ENCODE measurements around the gene ADRB1. TPM values are rescaled to one million over a fixed set of nuclear protein-coding genes. Genes with fewer than 3 reads are reported as not detected.

The ADRB1 gene
- total RNA-seq, 1 experiment from 2014 or later, result not detected

DNA sequence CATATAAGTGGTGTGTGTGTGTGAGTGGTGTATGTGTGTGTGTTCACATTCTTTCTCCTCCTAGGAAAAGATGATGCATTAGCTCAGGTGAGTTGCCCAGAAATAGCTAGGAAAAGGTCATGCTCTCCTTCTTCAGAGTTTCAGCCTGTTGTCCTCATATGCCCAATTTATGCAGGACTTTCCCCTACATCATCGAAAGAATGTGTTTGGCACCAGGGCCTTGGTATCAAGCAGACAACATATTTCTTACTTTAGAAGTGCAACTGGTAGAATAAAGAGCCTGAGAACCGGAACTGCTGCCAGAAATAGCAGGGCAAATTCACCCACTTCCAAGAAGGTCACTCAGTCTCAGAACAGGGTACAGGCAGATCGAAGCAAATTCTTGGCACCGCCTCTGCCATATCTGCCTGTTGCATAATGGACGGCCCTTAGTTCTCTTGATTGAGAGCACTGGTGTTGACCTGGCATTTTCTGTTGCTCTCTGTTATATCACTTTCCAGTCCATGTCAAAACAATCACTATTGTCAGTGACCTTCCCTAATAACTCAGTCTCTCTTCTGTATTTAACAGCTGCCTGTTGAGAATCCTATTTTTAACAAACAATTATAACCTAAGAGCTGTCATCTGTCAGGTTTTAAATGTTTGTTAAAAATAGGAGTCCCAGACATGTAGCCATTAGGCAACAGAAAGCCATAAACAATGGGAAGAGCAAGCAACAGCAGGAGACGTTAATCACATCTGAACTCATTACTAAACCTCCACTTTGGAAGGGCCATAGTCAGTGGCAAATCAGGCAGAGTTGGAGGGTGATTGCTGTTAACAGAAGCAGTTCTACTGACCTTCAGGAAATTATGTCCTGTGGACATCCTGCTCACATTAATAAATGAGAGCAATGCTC lies 20.7 kb downstream of the ADRB1 start:
- H3K9me3 ChIP-seq, result no peaks in the 10 kb centered on the region
- H3K27me3 ChIP-seq, result no peaks in the 10 kb centered on the region
- no peak for DNase-seq
- H3K4me3 ChIP-seq, result no peak overlapping the region
- no peaks in the 10 kb centered on the region for H3K36me3 ChIP-seq

DNA sequence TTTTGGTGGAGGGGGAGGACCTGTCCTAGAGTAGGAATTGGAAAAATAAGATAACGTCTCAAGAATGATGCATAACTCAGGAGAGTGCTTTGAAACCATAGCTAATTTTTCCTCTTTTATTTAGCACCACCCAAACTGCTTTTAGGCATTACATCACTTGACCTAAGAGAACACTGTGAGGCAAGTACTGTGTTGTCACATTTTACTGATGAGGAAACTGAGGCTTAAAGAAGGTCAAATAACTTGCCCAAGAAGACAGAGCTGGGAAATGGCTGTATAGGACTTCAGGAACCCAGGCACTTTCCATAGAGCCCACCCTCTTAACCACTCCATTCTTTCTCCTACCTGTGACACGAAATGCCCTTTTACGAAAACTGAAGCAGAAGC lies 21.4 kb downstream of the ADRB1 start:
- Histone ChIP-seq H3K36me3 (no peaks in the 10 kb centered on the region), H3K9me3 (no peaks in the 10 kb centered on the region), H3K27me3 (no peaks in the 10 kb centered on the region), H3K4me3 (no peak overlapping the region)
- DNase-seq, result no peak

DNA sequence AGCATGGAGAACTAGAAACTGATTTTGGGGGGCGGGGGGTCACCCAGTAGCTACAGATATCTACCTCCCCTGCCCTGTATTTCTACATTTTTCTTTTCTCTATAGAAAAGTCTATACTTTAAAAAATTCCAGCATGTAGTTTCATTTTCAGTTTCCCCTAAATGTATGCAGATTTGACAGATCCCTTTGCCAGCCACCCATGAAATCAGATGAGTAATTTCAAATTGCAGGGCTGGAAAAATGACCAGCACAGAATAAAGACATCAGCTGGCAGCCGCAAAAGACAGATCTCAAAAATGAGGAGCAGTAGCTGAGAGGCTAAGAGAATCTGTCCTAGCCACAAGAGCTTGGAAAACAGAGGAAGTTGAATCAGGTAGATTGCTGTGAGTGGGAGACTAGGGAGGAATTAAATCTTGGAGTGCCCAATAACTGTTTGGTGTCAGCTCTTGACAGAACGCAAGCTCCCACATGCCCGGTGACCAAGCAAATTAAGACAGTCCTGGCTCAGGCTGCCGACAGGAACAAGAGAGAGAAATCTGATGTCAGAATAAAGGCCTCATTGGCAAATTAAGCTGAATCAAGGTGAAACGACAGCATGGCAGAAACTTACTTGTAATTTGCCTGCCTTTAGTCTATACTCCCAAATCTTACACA lies 24.5 kb downstream of the ADRB1 start:
- no peaks in the 10 kb centered on the region for H3K27me3 ChIP-seq
- H3K36me3 ChIP-seq, result no peaks in the 10 kb centered on the region
- no peak for DNase-seq
- no peaks in the 10 kb centered on the region for H3K9me3 ChIP-seq
- peak overlapping the region; percentile 20; the same call in 1 of the 2 replicates for H3K4me3 ChIP-seq

DNA sequence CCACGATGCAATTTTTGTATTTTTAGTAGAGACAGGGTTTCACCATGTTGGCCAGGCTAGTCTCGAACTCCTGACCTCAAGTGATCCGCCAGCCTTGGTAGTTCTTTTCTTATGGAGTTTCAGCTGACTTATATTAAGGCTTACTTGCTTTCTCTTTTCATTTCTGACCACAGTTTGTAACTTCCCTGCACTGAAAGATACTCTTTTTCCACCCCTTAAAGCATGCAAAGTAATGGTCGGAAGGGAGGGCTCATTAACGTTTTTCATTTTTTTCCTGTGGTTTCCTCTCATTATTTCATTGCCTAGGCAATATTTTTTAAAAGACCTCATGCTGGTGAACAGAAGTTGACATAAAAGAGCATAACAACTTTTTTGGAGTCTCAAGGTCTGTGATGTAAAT lies 27.0 kb downstream of the ADRB1 start:
- Histone ChIP-seq H3K9me3 (no peaks in the 10 kb centered on the region), H3K27me3 (no peaks in the 10 kb centered on the region), H3K4me3 (no peak overlapping the region), H3K36me3 (no peaks in the 10 kb centered on the region)
- DNase-seq, result no peak

DNA sequence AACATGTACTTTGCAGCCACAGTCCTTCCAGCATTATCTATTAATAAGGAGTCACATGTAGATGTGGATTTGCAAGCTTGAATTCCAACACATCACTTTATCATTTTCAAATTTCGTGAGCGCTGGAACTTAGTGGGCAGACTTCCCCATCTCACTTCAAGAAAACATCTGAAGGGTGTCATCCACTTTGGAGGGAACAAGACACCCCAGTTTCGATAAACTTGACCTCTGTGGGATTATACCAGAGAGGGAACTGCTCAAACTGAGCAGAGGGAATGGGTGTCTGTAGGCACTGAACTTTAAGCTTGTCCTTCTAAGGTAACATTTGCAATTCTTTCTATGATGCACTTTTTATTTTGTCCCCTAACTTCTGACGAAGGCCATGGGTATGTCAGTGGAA lies 27.5 kb downstream of the ADRB1 start:
- H3K36me3 ChIP-seq, result no peaks in the 10 kb centered on the region
- H3K9me3 ChIP-seq, result no peaks in the 10 kb centered on the region
- no peak for DNase-seq
- no peaks in the 10 kb centered on the region for H3K27me3 ChIP-seq
- no peak overlapping the region for H3K4me3 ChIP-seq

DNA sequence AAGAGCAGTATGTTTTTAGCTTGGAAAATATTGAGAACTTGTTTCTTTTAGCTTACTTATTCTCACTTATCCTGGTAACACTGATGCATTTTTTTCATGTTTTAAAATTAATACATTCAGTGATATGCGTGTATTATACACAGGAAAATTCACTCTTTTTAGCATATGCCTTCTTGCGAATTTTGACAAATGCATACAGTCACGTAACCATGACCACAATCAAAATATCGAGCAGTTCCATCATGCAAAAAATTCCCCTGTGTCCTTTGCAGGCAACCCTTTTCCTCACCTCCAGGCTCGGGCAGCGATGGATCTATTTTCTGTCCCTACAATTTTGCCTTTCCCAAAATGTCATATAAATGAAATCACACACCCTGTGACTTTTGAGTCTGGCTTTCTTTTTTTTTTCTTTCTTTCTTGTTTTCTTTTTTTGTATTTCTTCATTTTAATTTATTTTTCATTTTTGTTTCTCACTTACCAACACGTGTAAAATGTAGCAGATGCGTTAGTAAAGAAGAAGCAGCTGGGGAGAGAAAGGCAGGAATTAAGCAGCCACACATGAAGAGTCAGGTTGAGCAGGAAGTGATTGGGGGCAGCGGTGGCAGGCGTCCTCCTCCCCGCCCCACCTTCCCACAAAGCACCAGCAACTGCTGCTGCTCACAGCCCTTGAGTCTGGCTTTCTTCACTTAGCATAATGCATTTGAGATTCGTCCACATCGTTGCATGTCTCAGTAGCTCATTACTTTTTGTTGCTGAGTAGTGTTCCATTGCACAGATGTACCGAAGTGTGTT lies 29.9 kb downstream of the ADRB1 start:
- DNase-seq, result no peak
- Histone ChIP-seq H3K9me3 (no peaks in the 10 kb centered on the region), H3K4me3 (no peak overlapping the region), H3K27me3 (no peaks in the 10 kb centered on the region), H3K36me3 (no peaks in the 10 kb centered on the region)

DNA sequence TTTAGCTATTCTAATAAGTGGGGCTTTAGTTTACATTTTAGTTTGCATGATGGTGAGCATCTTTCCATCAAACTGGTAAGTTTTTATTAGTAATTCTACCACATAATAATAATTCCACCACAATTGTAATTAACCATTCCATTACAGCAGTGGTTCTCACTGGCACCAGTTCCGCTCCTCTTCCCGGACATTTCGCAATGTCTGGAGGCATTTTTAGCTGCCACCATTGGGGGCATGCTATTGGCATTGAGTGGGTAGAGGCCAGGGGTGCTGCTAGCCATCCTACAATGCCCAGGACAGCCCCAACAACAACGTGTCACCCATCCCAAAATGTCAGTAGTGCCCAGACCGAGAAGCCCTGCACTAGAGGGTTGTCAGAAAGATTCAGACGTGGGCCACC lies 31.4 kb downstream of the ADRB1 start:
- Histone ChIP-seq H3K9me3 (no peaks in the 10 kb centered on the region), H3K4me3 (no peak overlapping the region), H3K27me3 (no peaks in the 10 kb centered on the region), H3K36me3 (no peaks in the 10 kb centered on the region)
- DNase-seq, result no peak

DNA sequence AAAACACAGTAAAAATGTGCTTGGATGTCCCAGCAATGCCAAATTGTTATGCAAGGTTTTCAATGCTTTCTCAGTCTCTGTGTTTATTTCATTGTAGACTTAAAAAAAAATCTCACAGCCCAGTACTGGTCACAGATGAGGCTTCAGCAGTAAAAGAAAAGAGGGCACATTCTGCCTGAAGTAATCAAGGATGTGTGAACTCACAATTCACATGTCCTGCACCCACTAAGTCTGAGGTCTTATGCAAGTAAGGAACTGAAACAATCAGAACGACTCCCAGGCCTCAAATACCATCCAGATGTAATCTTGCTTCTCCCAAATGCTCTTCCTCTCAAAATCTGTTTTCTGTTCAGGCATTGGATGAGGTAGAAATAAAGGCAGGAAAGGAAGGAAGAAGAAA lies 33.7 kb downstream of the ADRB1 start:
- DNase-seq, result no peak
- Histone ChIP-seq H3K4me3 (no peak overlapping the region), H3K9me3 (no peaks in the 10 kb centered on the region), H3K36me3 (no peaks in the 10 kb centered on the region), H3K27me3 (no peaks in the 10 kb centered on the region)

DNA sequence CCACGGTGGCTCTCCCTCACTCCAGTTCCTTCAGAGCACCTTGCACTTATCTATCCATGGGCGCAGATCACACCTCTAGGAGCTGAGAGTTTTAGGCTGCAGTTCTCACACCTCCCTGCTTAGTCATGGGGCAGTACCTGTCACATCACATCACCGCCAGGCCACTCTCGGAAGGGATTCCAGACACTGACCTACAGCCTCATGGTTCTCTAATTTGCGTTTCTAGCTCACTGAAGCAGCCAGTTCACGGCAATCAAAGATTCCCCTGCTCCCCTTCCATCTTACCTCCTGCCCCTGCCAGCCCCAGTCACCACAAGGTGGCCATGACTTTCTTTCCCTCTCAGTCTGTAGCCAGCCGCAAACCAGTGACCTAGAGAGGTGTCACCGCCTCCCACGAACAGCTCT lies 34.2 kb downstream of the ADRB1 start:
- Histone ChIP-seq H3K9me3 (no peaks in the 10 kb centered on the region), H3K36me3 (no peaks in the 10 kb centered on the region), H3K4me3 (no peak overlapping the region), H3K27me3 (no peaks in the 10 kb centered on the region)
- DNase-seq, result no peak

DNA sequence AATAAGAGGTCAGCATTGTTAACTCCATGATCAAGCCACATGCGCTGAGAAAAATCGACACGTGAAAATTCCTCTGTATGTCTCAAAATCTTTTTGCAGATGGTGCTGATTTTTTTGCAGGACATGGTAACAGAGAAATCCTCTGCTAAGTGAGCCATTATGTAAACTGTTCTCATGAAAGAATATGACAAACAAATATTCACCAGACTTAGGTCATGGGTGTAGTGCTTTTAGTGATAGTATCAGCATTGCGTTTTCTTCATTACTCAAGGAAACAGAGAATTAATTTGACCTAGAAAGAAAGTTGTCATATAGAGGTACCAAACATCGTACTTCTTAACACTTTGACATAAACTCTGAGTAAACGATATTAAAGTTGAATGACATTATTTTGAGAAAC lies 34.7 kb downstream of the ADRB1 start:
- Histone ChIP-seq H3K4me3 (no peak overlapping the region), H3K27me3 (no peaks in the 10 kb centered on the region), H3K9me3 (no peaks in the 10 kb centered on the region), H3K36me3 (no peaks in the 10 kb centered on the region)
- DNase-seq, result no peak

DNA sequence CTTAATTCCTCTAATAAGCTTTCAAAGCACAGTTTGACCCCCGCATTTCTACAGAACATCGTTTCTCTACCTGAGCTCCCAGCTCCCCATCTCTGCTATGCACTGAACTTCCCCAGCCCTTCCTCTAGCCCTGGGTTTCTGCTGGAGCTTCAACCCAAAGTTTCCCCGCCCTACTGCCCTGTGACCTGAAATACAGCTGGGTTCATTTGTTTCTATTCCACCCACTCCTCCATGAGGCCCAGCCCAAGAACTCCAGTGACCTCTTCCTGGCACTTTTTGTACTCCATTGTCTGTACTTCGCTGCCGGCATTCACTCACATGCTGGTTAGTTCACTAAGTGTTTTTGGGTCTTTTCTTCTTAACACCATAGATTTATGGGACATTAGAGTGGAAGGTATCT lies 35.8 kb downstream of the ADRB1 start:
- H3K9me3 ChIP-seq, result no peaks in the 10 kb centered on the region
- no peak for DNase-seq
- H3K4me3 ChIP-seq, result no peak overlapping the region
- no peaks in the 10 kb centered on the region for H3K27me3 ChIP-seq
- no peaks in the 10 kb centered on the region for H3K36me3 ChIP-seq

DNA sequence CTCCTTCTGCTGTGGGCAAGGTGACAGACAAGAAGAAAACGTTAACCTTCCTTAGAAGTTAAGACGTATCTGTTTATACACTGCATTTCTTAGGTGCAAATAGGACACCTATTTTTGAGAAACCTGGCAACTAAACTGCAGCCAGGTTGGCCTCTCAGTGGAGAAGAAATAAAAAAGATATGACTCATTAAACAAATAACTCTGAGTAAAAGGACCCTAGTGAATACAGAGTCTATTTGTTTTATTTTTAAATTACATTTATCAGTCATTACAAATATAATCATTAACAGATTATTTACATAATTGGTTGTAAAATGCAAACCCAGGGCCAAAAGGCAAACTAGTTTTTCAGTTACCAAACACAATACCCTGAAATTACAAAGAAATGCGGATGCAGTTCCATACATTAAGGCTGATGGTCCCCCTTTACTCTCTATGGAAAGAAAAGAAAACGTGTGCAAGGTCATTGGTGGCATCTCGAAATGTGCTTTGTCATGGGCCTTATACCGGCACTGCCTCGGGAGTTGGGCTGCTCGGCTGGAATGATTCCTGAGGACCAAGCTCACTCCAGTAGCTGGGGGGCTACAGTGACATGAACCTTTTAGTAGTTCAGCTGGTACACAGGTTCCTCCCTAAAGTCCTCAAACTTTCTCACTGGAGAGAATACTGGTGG lies 38.4 kb downstream of the ADRB1 start:
- Histone ChIP-seq H3K9me3 (no peaks in the 10 kb centered on the region), H3K36me3 (no peaks in the 10 kb centered on the region), H3K4me3 (no peak overlapping the region), H3K27me3 (no peaks in the 10 kb centered on the region)
- DNase-seq, result no peak

DNA sequence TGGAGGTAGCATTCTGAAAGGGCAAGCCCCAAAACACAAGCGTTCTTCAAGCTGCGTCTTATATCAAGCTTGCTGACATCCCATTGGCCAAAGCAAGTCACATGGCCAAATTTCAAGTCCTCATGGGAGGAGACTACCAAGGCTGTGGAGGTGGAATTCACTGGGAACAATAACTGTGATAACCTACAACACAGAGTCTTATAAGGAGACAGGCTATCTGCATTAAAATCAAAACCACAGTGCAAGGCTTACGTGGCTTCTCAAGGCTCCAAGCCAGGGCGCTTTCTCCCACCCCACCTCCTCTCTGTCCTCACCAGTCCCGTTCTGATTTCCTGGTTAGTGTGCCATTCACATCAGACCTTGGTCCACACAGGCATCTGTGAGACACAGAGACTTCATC lies 39.4 kb downstream of the ADRB1 start:
- Histone ChIP-seq H3K4me3 (no peak overlapping the region), H3K9me3 (no peaks in the 10 kb centered on the region), H3K27me3 (no peaks in the 10 kb centered on the region), H3K36me3 (no peaks in the 10 kb centered on the region)
- no peak for DNase-seq

DNA sequence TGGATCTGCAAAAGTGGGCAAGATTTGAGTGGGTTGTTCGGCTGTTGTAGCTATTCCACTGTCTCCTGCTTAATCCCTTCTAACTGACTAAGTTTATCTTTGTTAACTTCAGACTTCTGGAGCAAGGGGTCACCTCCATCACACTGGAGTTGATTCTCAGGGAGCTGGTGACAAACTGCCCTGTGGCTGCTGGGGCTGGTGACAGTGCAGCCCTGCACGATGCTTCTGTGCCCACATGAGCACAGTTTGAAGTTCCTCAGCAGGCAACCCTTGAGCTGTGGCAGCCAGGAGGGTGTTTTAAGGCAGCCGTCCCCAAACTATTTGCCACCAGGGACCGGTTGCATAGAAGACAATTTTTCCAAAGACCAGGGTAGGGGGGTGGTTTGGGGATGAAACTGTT lies 40.5 kb downstream of the ADRB1 start:
- no peaks in the 10 kb centered on the region for H3K9me3 ChIP-seq
- DNase-seq, result no peak
- H3K4me3 ChIP-seq, result no peak overlapping the region
- H3K36me3 ChIP-seq, result no peaks in the 10 kb centered on the region
- H3K27me3 ChIP-seq, result no peaks in the 10 kb centered on the region

DNA sequence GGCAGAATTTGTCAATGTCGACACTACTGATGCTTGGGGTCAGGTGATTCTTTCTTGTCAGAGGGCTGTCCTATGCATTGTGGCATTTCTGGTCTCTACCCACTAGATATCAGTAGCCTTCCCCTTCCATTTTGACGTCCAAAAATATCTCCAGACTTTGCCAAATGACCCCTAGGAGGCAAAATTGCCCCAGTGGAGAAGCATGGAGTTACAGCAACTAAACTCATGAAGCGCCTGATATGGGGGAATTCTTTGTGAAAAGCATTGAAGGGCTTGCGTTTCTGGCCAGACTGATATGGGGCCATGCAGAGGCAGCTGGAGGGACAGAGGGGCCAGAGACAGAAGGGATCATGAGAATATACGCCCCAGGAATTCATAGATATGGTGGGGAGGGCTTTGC lies 43.6 kb downstream of the ADRB1 start:
- no peaks in the 10 kb centered on the region for H3K27me3 ChIP-seq
- no peak for DNase-seq
- H3K4me3 ChIP-seq, result no peak overlapping the region
- no peaks in the 10 kb centered on the region for H3K9me3 ChIP-seq
- H3K36me3 ChIP-seq, result no peaks in the 10 kb centered on the region

DNA sequence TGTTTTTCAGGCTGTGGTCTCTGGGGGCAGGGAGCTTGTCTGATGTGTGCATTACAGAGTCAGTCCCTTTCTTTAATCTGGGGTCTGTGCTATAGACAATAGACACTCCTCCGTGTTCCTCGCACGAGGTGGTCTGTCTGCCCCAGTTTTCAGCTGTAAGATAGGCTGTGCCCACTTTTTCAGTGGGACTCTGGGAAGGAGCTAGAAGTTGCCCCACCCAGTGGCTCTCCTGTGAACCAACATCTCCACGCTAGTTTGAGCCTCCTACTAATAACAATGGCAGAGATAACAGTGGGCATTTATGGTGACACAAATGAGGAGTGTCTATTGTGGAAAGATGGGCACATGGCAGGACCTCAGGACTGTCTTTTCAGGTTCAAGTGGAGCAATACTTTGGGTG lies 44.0 kb downstream of the ADRB1 start:
- Histone ChIP-seq H3K9me3 (no peaks in the 10 kb centered on the region), H3K27me3 (no peaks in the 10 kb centered on the region), H3K4me3 (no peak overlapping the region), H3K36me3 (no peaks in the 10 kb centered on the region)
- no peak for DNase-seq

DNA sequence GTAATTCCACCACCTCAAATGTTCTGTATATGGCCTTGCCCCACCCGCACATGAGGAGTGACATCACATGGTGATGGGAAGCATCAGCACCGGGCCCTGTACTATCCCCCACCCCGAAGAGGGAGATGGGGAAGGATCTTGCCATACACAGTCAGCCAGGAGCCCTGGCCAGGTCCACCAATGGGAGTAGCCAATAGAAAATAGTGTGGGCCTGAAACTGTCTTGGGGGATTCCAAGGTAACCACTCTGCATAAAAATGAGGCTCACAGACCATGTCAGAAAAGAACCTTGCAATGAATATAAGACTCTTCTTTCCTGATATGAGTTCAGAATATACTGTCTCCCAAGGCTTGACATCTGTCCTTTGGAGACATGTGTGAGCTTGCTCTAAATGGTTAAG lies 51.1 kb downstream of the ADRB1 start:
- Histone ChIP-seq H3K9me3 (no peaks in the 10 kb centered on the region), H3K36me3 (no peaks in the 10 kb centered on the region), H3K4me3 (no peak overlapping the region), H3K27me3 (no peaks in the 10 kb centered on the region)
- no peak for DNase-seq

All from MG63 (cell line).